OCI-LY3 (cell line): ENCODE results near the gene PRKAR1B.

Source experiments
- EZH2phosphoT487 ChIP-seq: fragments of 200-600 bp; shearing (Covaris generic); IDR thresholded peaks from 2 replicates; pipeline ENCODE4 v1.6.1; 2018; ENCODE audit warnings: antibody characterized with exemption, mixed run types, low read depth
- TF ChIP-seq, protein P1 (sequence below): fragments of 200-600, 300-600 bp; sonication (generic); IDR thresholded peaks from 2 replicates; pipeline ENCODE4 v1.5.1; 2014; ENCODE audit warnings: antibody characterized with exemption, low read length, low read depth

GRCh38 chr7:602341-603141, 124.5 kb downstream of the PRKAR1B start:
- TF ChIP-seq, protein P1, sequence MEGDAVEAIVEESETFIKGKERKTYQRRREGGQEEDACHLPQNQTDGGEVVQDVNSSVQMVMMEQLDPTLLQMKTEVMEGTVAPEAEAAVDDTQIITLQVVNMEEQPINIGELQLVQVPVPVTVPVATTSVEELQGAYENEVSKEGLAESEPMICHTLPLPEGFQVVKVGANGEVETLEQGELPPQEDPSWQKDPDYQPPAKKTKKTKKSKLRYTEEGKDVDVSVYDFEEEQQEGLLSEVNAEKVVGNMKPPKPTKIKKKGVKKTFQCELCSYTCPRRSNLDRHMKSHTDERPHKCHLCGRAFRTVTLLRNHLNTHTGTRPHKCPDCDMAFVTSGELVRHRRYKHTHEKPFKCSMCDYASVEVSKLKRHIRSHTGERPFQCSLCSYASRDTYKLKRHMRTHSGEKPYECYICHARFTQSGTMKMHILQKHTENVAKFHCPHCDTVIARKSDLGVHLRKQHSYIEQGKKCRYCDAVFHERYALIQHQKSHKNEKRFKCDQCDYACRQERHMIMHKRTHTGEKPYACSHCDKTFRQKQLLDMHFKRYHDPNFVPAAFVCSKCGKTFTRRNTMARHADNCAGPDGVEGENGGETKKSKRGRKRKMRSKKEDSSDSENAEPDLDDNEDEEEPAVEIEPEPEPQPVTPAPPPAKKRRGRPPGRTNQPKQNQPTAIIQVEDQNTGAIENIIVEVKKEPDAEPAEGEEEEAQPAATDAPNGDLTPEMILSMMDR, result no peak
- no peak for TF ChIP-seq EZH2phosphoT487
